Muscle of leg (tissue), 11 donors: ENCODE results near the gene BRD4. TPM values are rescaled to one million over a fixed set of nuclear protein-coding genes. Genes with fewer than 3 reads are reported as not detected.
A peak's percentile ranks its signal among the peaks of the same experiment; 100 is the strongest.

Source experiments
- DNase-seq: peaks from one replicate; pipeline ENCODE4 v3.0.0; 2013
- H3K27ac ChIP-seq: one replicate; pipeline ENCODE4 v1.5.1; 2013; ENCODE audit warnings: mild to moderate bottlenecking, low read length, control low read depth
- H3K27me3 ChIP-seq: one replicate; pipeline ENCODE4 v1.6.1; 2013; ENCODE audit warnings: low read length; ENCODE audit not compliant: control insufficient read depth, insufficient read depth
- H3K36me3 ChIP-seq: one replicate; pipeline ENCODE4 v1.6.1; 2013; ENCODE audit warnings: low read length; ENCODE audit not compliant: control insufficient read depth, insufficient read depth
- H3K4me1 ChIP-seq: one replicate; pipeline ENCODE4 v1.6.1; 2013; ENCODE audit warnings: low read length; ENCODE audit not compliant: control insufficient read depth, insufficient read depth
- H3K4me3 ChIP-seq: one replicate; pipeline ENCODE4 v1.5.1; 2013; ENCODE audit warnings: low read length, control low read depth
- H3K9me3 ChIP-seq: replicated peaks from 2 replicates; pipeline ENCODE4 v1.6.1; 2013; ENCODE audit warnings: low read depth, low read length; ENCODE audit not compliant: control insufficient read depth
- WGBS: methylation state at CpG from one replicate; pipeline ENCODE4 v1.1.5; 2013; ENCODE audit warnings: missing lambda C conversion rate; ENCODE audit not compliant: insufficient coverage; 5-methylcytosine and 5-hydroxymethylcytosine counted together
- polyA plus RNA-seq, 8 donors: library from polyadenylated mRNA; unstranded; fragments of 120-200 nt; gene quantifications; one replicate each; pipeline versions ENCODE4 v1.2.1 to v1.2.3, GENCODE V29; 2013; ENCODE audit warnings: inconsistent platforms in 1 of 8, low replicate concordance in 1 of 8; ENCODE audit not compliant: insufficient read length in 8 of 8, insufficient read depth in 1 of 8
- total RNA-seq: library from RNA; stranded (reverse); fragments of 120-200 nt; gene quantifications from one replicate; pipeline ENCODE4 v1.2.4, GENCODE V29; 2013

Gene BRD4
- total and polyA plus RNA-seq, 9 donors, result 14.5 to 51.5 (median 37.8) TPM

DNA sequence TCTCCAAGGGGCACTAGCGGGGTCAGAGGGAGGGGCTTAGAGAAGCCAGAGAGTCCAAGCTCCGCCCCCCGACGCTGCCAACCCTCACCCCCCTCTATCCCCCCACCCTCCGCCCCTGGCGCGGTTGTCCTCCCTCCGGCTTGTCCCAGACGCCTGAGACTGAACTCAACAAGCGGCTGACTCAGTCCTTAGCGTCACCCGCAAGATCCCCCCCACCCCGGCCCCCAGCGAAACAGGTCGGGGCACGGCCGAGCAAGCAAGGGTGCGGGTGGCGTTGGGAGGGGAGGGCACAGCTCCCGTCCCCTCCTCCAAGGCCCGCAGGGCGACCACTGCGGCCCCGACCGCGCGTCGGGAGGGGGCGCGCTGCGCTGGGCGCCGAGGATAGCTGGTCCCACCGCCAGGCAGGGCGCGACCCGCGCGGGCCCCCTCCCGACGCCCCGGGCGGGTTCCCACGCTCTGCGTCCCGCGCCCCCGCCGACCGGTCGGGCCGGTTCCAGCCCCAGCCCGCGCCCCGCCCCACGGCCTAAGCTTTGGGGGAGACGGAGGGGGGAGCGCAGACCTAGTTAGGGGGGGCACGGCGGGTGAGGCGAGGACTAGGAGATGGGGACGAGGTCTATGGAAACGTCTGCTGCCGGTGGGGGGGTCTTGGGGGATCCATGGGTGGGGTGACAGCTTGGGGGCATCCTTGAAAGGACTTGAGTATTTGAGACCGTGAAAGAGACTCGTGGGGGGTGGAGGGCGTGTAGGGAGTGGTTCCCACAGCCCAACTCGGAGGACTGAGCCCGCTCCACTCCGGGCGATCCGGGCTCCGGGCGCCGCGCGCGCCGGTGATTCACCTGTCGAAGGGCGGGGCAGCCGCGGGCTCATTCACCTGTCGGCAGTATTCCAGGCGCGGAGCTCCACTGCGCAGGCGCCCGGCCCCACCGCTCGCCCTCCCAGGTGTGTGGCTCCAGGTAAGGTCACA is 136.7 kb downstream of the BRD4 start:
- peak; percentile 60 for DNase-seq
- Histone ChIP-seq H3K4me1 (peaks cover 39% of the 10 kb centered on the region), H3K27ac (peak overlapping the region; percentile 55), H3K4me3 (peak overlapping the region; percentile 34), H3K27me3 (peaks cover 9% of the 10 kb centered on the region), H3K36me3 (peaks cover 50% of the 10 kb centered on the region), H3K9me3 (no peaks in the 10 kb centered on the region)
- WGBS, result 6% methylated on average over 68 of the region's 91 CpGs

DNA sequence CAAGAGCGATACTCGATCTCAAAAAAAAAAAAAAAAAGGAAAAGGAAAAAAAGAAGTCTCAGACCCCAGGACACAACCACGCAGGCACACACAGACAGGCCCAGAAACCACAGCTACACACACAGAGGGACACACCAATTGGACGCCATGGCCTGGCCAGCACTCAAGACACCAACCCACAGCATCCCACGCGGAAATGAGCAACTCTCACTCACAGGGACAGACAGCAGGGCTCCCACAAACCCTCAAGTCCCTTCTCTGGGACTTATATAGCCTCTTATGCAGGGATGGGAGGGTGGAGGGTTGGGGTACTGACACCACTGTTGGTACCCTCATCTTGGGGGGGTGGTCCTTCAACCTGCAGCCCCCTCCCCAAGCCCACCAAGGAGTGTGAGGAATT is 137.4 kb downstream of the BRD4 start:
- Histone ChIP-seq H3K9me3 (no peaks in the 10 kb centered on the region), H3K4me3 (peak overlapping the region; percentile 5), H3K36me3 (peaks cover 56% of the 10 kb centered on the region), H3K4me1 (peaks cover 39% of the 10 kb centered on the region), H3K27me3 (peaks cover 6% of the 10 kb centered on the region), H3K27ac (peak overlapping the region; percentile 55)
- DNase-seq, result no peak
- WGBS, result no CpG with 5 or more reads among the region's 6 CpGs

DNA sequence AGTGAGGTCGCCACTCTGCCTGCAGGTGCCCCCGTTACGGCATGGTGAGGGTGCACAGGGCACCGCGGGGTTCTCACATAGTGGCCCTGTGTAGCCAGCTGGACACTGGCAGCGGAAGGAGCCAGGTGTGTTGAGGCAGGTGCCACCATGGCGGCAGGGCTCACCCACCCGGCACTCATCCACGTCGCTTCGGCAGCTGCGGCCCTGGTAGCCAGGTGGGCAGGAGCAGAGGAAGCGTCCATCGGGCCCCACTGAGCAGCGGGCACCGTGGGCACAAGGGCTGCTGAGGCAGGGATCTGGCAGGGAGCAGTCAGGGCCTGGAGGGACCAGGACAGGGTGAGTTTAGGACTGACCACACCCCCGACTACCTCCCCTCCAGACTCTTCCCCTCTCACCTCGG is 140.4 kb downstream of the BRD4 start:
- H3K27me3 ChIP-seq, result peaks cover 4% of the 10 kb centered on the region
- no peak overlapping the region for H3K4me3 ChIP-seq
- peaks cover 17% of the 10 kb centered on the region for H3K4me1 ChIP-seq
- 94% methylated on average over 18 of the region's 18 CpGs for WGBS
- H3K27ac ChIP-seq, result no peak overlapping the region
- peaks cover 74% of the 10 kb centered on the region for H3K36me3 ChIP-seq
- no peaks in the 10 kb centered on the region for H3K9me3 ChIP-seq
- no peak for DNase-seq

DNA sequence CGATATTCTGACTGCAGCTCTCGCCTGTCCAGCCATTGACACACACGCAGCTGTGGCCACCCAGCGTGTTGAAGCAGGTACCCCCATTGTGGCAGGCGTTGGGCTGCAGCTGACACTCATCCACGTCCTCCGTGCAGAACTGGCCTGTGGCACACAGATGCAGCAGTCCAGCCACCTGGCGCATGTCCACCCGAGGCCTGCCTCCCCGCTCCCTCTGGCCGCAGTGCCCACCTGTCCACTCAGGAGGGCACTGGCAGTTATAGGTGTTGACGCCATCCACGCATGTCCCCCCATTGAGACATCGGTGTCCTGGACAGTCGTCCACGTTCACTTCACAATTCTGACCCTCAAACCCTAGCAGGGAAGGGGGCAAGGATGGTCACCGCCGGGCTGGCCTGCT is 140.8 kb downstream of the BRD4 start:
- H3K27ac ChIP-seq, result no peak overlapping the region
- peaks cover 12% of the 10 kb centered on the region for H3K4me1 ChIP-seq
- 91% methylated on average over 18 of the region's 18 CpGs for WGBS
- H3K27me3 ChIP-seq, result peaks cover 4% of the 10 kb centered on the region
- no peak overlapping the region for H3K4me3 ChIP-seq
- H3K36me3 ChIP-seq, result peaks cover 74% of the 10 kb centered on the region
- DNase-seq, result no peak
- H3K9me3 ChIP-seq, result no peaks in the 10 kb centered on the region

DNA sequence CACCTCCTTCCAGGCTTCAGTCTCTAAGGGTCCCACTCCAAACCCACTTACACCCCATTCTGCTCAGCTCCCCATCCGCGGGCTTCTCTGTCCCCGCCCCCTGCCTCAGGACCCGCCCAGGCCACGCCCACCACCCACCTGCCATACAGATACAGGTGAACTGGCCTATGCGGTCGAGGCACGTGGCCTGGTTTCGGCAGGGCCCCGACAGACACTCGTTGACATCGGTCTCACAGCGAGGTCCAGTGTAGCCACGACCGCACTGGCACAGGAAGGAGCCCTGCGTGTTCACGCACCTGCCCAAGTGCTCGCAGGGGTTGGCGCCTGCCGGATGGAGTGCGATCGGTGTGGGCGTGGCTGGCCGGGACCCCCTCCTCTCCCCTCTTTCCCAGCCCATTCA is 143.5 kb downstream of the BRD4 start:
- H3K9me3 ChIP-seq, result no peaks in the 10 kb centered on the region
- 95% methylated on average over 24 of the region's 24 CpGs for WGBS
- no peak overlapping the region for H3K4me3 ChIP-seq
- H3K36me3 ChIP-seq, result peaks cover 86% of the 10 kb centered on the region
- no peaks in the 10 kb centered on the region for H3K4me1 ChIP-seq
- H3K27me3 ChIP-seq, result no peaks in the 10 kb centered on the region
- DNase-seq, result no peak
- H3K27ac ChIP-seq, result no peak overlapping the region

DNA sequence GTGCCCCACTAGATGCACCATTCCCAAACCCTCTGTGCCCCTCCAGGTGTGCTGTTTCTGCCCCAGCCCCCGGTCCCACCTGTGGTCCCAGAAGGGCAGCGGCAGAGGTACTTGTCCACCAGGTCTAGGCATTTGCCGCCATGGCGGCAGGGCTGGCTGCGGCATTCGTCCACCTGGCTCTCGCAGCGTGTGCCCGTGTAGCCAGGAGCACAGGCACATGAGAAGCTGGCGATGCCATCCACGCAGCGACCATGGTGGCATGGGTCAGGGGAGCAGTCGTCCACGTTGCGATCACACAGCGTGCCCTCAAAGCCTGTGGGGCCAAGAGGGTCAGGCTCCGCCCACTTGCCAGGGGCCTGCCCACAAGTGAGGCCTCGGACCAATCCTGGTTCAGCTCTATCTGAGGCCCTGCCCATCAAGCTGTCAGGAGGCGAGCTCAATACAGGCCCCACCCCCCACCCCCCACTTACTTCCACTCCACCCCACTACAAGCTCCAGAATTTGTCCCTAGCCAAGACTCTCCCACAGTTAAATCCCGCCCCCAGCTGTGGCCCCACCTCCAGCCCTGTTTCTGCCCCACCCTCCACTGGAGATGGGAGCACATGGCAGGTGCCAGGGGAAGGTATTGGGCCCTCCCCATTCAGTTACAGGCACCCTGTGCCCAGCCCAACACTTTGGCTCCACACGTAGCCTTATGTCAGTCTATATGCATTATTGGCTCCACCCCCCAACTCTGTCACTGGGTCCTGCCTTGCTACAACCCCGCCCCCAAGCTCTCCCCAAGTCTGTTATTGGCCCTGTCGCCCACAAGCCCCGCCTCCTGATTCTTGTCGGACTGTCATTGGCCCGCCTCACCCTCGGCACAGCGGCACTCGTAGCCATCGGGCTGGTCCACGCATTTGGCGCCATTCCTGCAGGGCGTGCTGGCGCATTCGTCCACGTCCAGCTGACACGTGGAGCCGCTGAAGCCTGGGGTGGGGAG is 145.0 kb downstream of the BRD4 start:
- H3K36me3 ChIP-seq, result peaks cover 81% of the 10 kb centered on the region
- 92% methylated on average over 32 of the region's 38 CpGs for WGBS

More for the DNA sequence above, 145.0 kb downstream of the BRD4 start:
- H3K4me1 ChIP-seq, result no peaks in the 10 kb centered on the region
- no peak overlapping the region for H3K27ac ChIP-seq
- H3K27me3 ChIP-seq, result no peaks in the 10 kb centered on the region
- no peak overlapping the region for H3K4me3 ChIP-seq
- no peak for DNase-seq
- H3K9me3 ChIP-seq, result no peaks in the 10 kb centered on the region

Other genes with a start within 250 kb of the BRD4 start
- 10.9 TPM for gene SYDE1, start 225.1 kb downstream of the BRD4 start, total RNA-seq
- 10 to 100 TPM; 14.9 to 26.0 (median 19.2) TPM for gene SYDE1, start 225.1 kb downstream of the BRD4 start, polyA plus RNA-seq
- gene NOTCH3, start 131.5 kb downstream of the BRD4 start, total RNA-seq, result 63.1 TPM
- gene NOTCH3, start 131.5 kb downstream of the BRD4 start, polyA plus RNA-seq, result 100 to 1,000 TPM; 118 to 241 (median 182) TPM
- gene EPHX3, start 100.1 kb downstream of the BRD4 start, total RNA-seq, result 0.13 TPM
- gene EPHX3, start 100.1 kb downstream of the BRD4 start, polyA plus RNA-seq, result 1 to 10 TPM in 1 of 8 donors, under 1 TPM in 7; 0.35 to 1.7 (median 0.61) TPM
- gene AKAP8, start 47.2 kb upstream of the BRD4 start, total RNA-seq, result 16.4 TPM
- gene AKAP8, start 47.2 kb upstream of the BRD4 start, polyA plus RNA-seq, result 10 to 100 TPM; 17.1 to 22.9 (median 19.5) TPM
- gene AKAP8L, start 86.4 kb upstream of the BRD4 start, total RNA-seq, result 73.9 TPM
- gene AKAP8L, start 86.4 kb upstream of the BRD4 start, polyA plus RNA-seq, result 10 to 100 TPM; 52.8 to 84.5 (median 66.5) TPM
- 6.8 TPM for gene WIZ, start 117.4 kb upstream of the BRD4 start, total RNA-seq
- gene WIZ, start 117.4 kb upstream of the BRD4 start, polyA plus RNA-seq, result 10 to 100 TPM; 24.4 to 38.1 (median 32.7) TPM
- 0.71 TPM for gene RASAL3, start 132.0 kb upstream of the BRD4 start, total RNA-seq
- gene RASAL3, start 132.0 kb upstream of the BRD4 start, polyA plus RNA-seq, result 1 to 10 TPM in 5 of 8 donors, under 1 TPM in 3; 0.80 to 2.0 (median 1.1) TPM
- not detected for gene PGLYRP2, start 147.0 kb upstream of the BRD4 start, total RNA-seq
- gene PGLYRP2, start 147.0 kb upstream of the BRD4 start, polyA plus RNA-seq, result under 1 TPM in 1 of 8 donors, not detected in 7; 0.28 TPM
- gene CYP4F22, start 176.0 kb upstream of the BRD4 start, total RNA-seq, result not detected
- gene CYP4F22, start 176.0 kb upstream of the BRD4 start, polyA plus RNA-seq, result under 1 TPM in 2 of 8 donors, not detected in 6; 0.11 to 0.44 TPM